GM21528 (cell line): Measurements from ENCODE around the gene PDCD2L.
"Not testable (repeated sequence)": the region's sequence is repeated elsewhere in the genome, so short reads cannot be mapped to it uniquely, and the experiment has no call there.

Experiments used
- ATAC-seq: cut with Tn5 transposase; IDR thresholded peaks from one replicate; pipeline ENCODE4 v1.9.1; 2021; ENCODE audit warnings: mild to moderate bottlenecking, moderate library complexity; ENCODE audit not compliant: unreplicated experiment, low FRiP score

Gene PDCD2L

DNA sequence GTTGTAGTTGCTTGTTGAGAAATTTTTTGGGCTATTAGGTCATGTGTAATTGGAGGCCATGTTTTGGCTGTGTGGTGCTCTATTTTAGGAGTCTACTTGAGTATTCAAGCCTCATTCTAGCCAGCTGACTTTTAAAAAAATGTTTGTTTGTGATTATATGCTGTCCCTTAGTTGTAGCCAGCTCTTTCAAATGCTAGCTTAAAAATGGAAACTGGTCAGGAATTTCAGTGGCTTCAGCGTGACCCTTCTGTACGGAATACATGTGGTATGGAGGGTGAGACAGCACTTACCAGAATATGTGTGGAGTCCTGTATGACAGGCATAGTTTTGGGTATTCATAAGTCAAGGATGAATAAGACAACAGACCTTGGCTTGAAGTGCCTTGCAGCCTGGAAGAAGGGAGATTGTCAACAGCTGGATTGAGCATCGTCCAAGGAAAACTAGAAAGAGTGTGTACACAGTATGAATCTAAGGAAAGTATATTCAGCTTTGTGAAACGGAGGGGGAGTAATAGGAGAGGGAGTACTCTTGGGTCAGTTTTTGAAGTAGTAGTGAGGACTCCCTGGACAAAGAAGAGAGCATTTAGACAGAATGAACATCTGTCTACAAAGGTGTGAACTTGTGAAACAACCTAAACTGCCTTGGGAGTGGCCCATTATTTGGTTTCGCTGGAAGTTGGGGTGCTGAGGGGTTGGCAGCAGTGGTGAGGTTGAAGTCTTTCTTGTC lies 57.3 kb downstream of the PDCD2L start:
- ATAC-seq: no peak

- ATAC-seq: not testable (repeated sequence)
These were observed 60.6 kb downstream of the PDCD2L start for GRCh38 chr19:34464785-34465184.

DNA sequence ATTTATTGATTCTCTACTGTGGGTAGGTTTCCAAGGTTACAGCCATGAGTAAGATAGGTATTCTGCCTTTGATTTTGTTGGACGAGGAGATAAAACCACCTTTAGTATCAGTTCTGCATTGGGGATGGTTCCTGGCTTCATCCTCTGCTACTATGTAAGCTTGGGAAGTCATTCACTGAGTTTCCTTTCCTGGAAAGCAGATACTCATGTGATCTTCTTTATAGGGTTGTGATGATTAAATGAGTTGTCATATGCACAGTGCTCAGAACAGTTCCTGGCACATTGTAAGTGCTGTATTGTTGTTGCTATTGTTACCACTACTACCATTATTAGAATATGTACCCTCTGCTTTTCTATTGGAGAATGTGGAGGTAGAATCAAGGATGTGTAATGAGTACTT lies 64.2 kb downstream of the PDCD2L start:
- no peak for ATAC-seq

- ATAC-seq: not testable (repeated sequence)
These were observed 64.8 kb downstream of the PDCD2L start for GRCh38 chr19:34469026-34469425.

DNA sequence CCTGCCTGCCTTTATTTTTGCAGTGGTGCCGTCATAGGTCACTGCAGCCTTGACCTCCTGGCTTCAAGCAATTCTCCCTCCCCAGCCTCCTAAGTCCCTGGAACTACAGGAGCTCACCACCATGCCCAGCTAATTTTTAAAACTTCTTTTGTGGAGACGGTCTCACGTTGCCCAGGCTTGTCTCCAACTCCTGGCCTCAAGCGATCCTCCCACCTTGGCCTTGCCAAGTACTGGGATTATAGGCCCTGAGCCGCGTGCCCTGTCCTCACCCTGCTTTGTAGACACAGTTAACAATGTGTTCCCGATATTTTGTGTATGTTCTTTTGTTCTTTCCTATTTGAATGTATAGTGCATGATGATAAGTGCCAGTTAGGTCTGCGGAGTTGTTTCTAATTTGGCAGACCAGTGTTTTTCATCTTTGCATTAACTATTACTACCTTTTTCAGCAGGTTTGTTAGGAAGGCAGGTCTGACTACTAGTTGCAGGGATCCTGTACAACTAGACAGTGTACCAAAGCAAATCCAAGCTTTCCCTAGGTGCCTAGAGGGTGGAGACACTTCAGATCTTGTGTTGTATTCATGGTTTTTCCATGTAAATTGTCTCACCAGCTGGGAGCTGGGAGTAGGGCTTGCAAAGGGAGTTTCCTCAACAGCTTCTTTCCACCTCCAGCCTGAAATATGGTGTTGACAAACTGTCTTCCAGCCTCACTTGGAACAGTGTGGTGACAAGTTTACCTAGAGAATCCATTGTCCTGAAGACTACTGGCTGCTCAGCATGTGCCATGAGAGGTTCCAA lies 67.9 kb downstream of the PDCD2L start:
- ATAC-seq: no peak

DNA sequence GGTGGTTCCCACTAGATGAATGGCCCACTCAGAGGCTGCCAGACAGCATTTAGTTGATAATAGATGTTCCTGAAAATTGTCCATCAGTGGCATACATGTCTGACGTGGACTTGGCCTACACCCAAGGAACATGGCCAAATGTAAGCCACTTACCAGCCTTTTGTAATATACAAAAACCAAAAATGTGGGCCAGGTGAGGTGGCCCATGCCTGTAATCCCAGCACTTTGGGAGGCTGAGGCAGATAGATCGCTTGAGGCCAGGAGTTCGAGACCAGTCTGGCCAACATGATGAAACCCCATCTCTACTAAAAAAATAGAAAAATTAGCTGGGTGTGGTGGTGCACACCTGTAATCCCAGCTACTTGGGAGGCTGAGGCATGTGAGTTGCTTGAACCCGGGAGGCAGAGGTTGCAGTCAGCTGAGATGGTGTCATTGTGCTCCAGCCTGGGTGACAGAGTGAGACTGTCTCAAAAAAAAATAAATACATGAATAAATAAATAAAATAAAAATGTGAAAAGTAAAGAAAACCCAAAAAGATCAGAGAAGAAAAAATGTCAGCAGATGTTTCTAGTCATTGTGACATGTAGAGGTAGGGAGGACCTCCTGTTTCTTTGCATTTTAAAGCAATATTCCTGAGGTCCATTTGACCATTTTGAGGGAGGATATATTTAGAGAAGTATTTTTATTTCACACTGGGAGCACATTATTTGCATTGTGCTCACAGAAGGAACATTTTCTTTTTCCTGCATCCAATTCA lies 70.2 kb downstream of the PDCD2L start:
- ATAC-seq: no peak

DNA sequence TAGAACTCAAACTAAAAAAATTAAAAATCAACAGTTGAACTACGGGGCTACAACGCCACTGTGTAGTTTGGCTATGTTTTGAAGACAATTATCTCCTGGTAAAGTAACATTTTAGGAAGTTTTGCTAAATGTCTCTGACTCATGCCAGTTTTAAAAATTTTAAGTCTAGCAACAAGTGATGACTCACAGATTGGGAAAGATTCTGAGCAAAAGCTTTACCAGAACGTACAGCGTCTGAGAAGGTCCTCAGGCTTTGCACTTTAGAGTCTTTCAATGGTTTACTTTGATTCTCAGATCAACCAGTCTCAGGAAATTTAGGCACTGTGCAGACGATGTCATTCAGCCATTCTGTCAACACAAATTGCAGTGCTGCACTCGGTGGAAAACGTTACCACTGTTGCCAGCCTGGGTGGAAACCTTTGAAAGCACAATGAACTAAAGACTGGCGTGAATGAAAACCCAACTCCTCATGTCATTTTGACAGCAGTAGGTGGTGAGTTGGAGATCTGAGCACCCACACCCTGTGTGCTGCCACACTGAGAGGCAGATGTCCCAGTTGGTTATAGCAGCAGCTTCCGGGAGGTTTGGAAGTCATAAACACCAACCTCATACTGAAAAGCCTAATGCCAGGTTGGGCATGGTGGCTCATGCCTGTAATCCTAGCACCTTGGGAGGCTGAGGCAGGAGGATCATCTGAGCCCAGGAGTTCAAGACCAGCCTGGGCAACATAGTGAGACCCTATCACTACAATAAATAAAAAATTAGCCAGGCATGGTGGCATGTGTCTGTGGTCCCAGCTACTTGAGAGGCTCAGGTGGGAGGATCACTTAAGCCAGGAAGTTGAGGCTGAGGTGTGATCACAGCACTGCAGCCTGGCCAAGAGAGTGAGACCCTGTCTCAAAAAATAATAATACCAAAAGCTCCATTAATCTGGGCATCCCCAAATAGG lies 71.1 kb downstream of the PDCD2L start:
- no peak for ATAC-seq
